H1 (cell line): Measurements from ENCODE around the gene CCDC117. TPM values are rescaled to one million over a fixed set of nuclear protein-coding genes. Genes with fewer than 3 reads are reported as not detected.

Source experiments
- RFX5 ChIP-seq: IDR thresholded peaks from 2 replicates; pipeline ENCODE4 v1.6.1; 2011; ENCODE audit warnings: low read depth, low read length, improper control_type of control experiment, borderline replicate concordance
- polyA plus RNA-seq, 7 experiments: library from polyadenylated mRNA; depleted of rRNA in 3 of 7; stranded (reverse) in 5 of 7; unstranded in 2 of 7; fragments of >200 nt in 5 of 7; fragments of 200-250 nt in 2 of 7; gene quantifications; 1 replicate in 5 of 7; 2 replicates in 1 of 7; 4 replicates in 1 of 7; pipeline versions ENCODE4 v1.2.1 to v1.2.3, GENCODE V29; 2011 to 2013; ENCODE audit warnings: missing spikeins in 2 of 7, mixed read lengths in 2 of 7
- total RNA-seq: library from RNA; stranded (reverse); fragmentation: NEBNext Ultra II Directional; extraction: Animal tissue kit (Norgen Biotek cat#: 25700); gene quantifications from 2 replicates; pipeline ENCODE4 v1.2.1, GENCODE V29; 2021
- TF ChIP-seq, protein P1 (sequence below): IDR thresholded peaks from 2 replicates; pipeline ENCODE4 v1.6.1; 2012; ENCODE audit warnings: inconsistent platforms

CCDC117 gene
- total and polyA plus RNA-seq, 2 of the 8 experiments (the other 6 are each of a cell fraction or from before 2014, with no cell fraction given) = 9.1 to 43.1 TPM

DNA sequence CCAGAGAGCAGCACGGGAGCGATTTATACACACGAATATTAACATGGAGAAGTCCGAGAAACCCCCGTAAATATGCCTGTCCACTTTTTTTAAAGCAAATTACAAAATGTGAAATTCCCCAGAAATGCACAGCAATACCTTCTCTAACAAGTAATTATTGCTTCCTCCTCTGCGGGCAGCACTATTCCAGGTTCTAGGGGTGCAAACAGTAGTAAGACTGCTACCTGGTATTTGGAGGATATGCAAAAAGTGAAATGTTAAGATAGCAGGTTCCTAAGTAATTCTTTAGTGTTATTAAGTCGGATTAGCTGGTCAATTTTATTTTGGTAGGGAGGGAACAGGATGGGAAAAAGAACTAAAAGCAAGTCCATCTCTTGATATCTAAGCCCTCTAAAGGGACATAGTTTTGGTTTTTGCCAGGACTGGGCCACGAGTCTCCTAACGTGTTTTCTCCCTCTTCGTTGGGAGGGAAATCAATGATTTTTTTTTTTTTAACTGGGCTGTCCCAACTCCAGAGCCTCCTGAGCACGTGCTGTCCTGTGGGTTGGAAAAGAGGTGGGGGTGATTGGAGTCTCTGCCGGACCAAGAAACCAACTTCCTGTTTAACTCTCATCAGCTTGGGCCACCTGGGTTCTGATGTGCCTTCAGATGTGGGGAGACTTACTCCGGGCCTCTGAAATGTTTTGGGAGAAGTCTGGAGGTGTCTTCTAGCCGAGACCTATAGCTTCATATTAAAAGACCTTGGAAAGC, 29.5 kb downstream of the CCDC117 start (continued):
- TF ChIP-seq, protein P1, sequence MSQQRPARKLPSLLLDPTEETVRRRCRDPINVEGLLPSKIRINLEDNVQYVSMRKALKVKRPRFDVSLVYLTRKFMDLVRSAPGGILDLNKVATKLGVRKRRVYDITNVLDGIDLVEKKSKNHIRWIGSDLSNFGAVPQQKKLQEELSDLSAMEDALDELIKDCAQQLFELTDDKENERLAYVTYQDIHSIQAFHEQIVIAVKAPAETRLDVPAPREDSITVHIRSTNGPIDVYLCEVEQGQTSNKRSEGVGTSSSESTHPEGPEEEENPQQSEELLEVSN = no peak
- no peak for TF ChIP-seq RFX5
- TF ChIP-seq, all 59 proteins: peak for 0
